NCI-H748 treated with DMSO at 0.1 percent for 48 hours (cell line): ENCODE results near the gene IL36A.

Experiments
- DNase-seq: peaks from one replicate; lab custom pipeline; 2025; lab: John Stamatoyannopoulos, UW

The IL36A gene

GRCh38 chr2:113050921-113051895, 45.9 kb downstream of the IL36A start:
- DNase-seq: no peak

DNA sequence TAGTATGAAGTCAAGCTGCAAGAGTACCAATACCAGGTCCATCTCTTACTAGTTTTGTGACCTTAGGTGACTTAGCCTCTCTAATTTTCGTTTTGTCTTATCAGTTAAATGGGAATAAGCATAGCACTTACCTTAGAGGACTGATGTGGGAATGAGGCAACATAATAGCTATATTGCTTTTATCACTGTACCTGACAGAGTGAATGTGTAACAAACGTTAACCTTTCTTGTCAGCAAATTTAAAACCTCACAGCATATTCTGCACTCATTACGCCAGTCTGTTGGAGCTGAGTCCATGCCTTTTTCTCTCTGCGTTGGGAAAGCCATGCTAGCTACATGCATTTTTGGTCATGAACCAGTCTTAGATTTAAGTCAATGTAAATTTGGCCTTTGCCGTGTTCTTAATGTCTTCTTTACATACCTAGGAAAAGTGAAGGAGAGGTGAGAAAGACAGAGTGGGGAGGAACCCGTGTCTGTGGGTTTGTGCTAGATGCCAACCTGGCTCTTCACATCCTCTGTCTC, 47.2 kb downstream of the IL36A start, which contains the start of gene IL36B:
TSS of gene IL36B (minus strand) at position 472 of the 522 bp plus-strand sequence.
- no peak for DNase-seq

DNA sequence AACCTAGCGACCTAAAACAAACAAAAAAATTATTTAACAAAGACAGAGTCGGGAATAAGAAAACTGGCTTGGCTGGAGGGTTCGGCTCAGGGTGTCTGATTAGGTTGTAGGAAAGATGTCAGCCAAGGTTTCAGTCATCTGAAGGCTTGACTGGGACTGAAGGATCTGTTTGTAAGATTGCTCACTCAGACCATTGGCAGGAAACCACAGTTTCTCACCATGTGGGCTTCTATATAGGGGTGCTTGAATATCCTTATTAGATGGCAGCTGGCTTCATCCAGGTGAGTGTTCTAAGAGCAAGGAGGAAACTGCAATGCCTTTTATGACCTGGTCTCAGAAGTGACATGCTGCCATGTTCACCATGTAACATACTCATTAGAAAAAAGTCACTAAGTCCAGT, 48.4 kb downstream of the IL36A start:
- no peak for DNase-seq

GRCh38 chr2:113054066-113054465, 48.8 kb downstream of the IL36A start:
- DNase-seq: no peak

DNA sequence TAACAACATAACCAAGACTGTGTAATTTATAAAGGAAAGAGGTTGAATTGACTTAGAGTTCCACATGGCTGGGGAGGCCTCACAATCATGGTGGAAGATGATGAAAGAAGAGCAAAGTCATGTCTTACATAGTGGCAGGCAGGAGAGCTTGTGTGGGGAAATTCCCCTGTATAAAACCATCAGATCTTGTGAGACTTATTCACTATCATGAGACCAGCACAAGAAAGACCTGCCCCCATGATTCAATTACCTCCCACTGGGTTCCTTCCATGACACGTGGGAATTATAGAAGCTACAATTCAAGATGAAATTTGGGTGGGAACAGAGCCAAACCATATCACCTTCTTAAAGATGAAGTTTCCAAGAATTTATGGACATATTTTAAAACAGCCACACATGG, 51.3 kb downstream of the IL36A start:
- no peak for DNase-seq

DNA sequence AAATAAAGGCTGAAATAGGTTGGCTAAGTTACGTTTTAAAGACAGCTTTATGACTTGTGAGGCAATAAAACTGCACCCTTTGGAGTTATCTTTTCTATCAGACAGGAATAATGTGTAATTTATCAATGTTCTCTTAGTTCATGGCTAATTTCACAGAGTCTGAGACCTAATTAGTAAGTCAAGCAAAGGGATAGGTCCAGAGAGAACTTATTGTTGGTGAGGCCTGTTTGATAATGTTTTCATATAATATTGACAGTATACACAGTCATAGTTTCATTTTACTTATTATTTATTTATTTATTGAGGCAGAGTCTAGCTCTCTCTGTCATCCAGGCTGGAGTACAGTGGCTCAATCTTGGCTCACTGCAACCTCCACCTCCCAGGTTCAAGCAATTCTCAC, 51.9 kb downstream of the IL36A start:
- DNase-seq: no peak
